GM08714 (cell line): ENCODE results near the gene PABPN1L.

Experiments used
- H3K4me3 ChIP-seq: fragments of 200-500 bp; sonication (Bioruptor generic); 2 replicates; pipeline ENCODE4 v1.5.1; 2014; ENCODE audit warnings: mild to moderate bottlenecking, low read length, inconsistent platforms
- ZNF274 ChIP-seq: IDR thresholded peaks from 2 replicates; pipeline ENCODE4 v1.6.1; 2012; ENCODE audit warnings: mild to moderate bottlenecking, low read depth, low read length

PABPN1L gene

GRCh38 chr16:88844419-88845036 is 21.9 kb downstream of the PABPN1L start:
- no peak for TF ChIP-seq ZNF274
- no peak overlapping the region for H3K4me3 ChIP-seq

- H3K4me3 ChIP-seq = no peak overlapping the region
- no peak for TF ChIP-seq ZNF274
Measured at GRCh38 chr16:88843256-88843655, 23.2 kb downstream of the PABPN1L start.

GRCh38 chr16:88842806-88843205 is 23.7 kb downstream of the PABPN1L start:
- no peak overlapping the region for H3K4me3 ChIP-seq
- TF ChIP-seq ZNF274 = no peak

- H3K4me3 ChIP-seq = no peak overlapping the region
- TF ChIP-seq ZNF274 = no peak
Measured at GRCh38 chr16:88842308-88842756, 24.1 kb downstream of the PABPN1L start.

GRCh38 chr16:88841521-88842307 is 24.7 kb downstream of the PABPN1L start:
- no peak overlapping the region for H3K4me3 ChIP-seq
- no peak for TF ChIP-seq ZNF274

GRCh38 chr16:88840600-88841215 is 25.8 kb downstream of the PABPN1L start:
- no peak overlapping the region for H3K4me3 ChIP-seq

GRCh38 chr16:88839745-88840599 is 26.5 kb downstream of the PABPN1L start:
- no peak overlapping the region for H3K4me3 ChIP-seq
- no peak for TF ChIP-seq ZNF274

More at GRCh38 chr16:88840600-88841215, 25.8 kb downstream of the PABPN1L start:
- no peak for TF ChIP-seq ZNF274

GRCh38 chr16:88839026-88839529 is 27.4 kb downstream of the PABPN1L start:
- TF ChIP-seq ZNF274 = no peak

GRCh38 chr16:88838566-88838965 is 27.9 kb downstream of the PABPN1L start:
- no peak overlapping the region for H3K4me3 ChIP-seq
- TF ChIP-seq ZNF274 = no peak

More at GRCh38 chr16:88839026-88839529, 27.4 kb downstream of the PABPN1L start:
- no peak overlapping the region for H3K4me3 ChIP-seq

- no peak for TF ChIP-seq ZNF274
- H3K4me3 ChIP-seq = no peak overlapping the region
Measured at GRCh38 chr16:88837806-88838205, 28.7 kb downstream of the PABPN1L start.

GRCh38 chr16:88836791-88837190 is 29.7 kb downstream of the PABPN1L start:
- TF ChIP-seq ZNF274 = no peak
- H3K4me3 ChIP-seq = no peak overlapping the region

- no peak for TF ChIP-seq ZNF274
- no peak overlapping the region for H3K4me3 ChIP-seq
Measured at GRCh38 chr16:88835818-88836217, 30.6 kb downstream of the PABPN1L start.

- H3K4me3 ChIP-seq = no peak overlapping the region
- TF ChIP-seq ZNF274 = no peak
Measured at GRCh38 chr16:88835383-88835782, 31.1 kb downstream of the PABPN1L start.

- no peak overlapping the region for H3K4me3 ChIP-seq
- TF ChIP-seq ZNF274 = no peak
Measured at GRCh38 chr16:88834670-88835069, 31.8 kb downstream of the PABPN1L start.
